Panc1 (cell line): ENCODE results near the gene RD3L. TPM values are rescaled to one million over a fixed set of nuclear protein-coding genes. Genes with fewer than 3 reads are reported as not detected.

Source experiments
- ATAC-seq: fragments of 200-7000 bp; cut with Tn5 transposase; 2 replicates; pipeline ENCODE4 v1.9.1; 2020; ENCODE audit warnings: mild to moderate bottlenecking, moderate library complexity
- BruUV-seq: library from RNA; stranded (reverse); fragments of 400-500 nt; replicated peaks from 2 replicates; lab custom pipeline; 2021; lab: Mats Ljungman, UMichigan
- CTCF ChIA-PET: fragments of 300-600 bp; sonication (Branson Sonifier 250); formaldehyde crosslinking; loops from one replicate; lab custom pipeline; 2022; ENCODE audit warnings: antibody characterized with exemption; lab: Charles Lee
- POLR2A ChIA-PET: fragments of 300-600 bp; sonication (Branson Sonifier 250); formaldehyde crosslinking; loops from one replicate; lab custom pipeline; 2022; ENCODE audit warnings: antibody characterized with exemption; lab: Charles Lee
- DNase-seq: peaks from one replicate; pipeline ENCODE4 v3.0.0-alpha.2; 2010; ENCODE audit warnings: low read depth, low spot score
- H3K27ac ChIP-seq: 2 replicates; pipeline ENCODE4 v1.5.1; 2011; ENCODE audit warnings: mild to moderate bottlenecking, low read length, inconsistent platforms
- H3K27me3 ChIP-seq: fragments of 200-500 bp; sonication (Bioruptor generic); 2 replicates; pipeline ENCODE4 v1.6.0; 2014; ENCODE audit warnings: low read length, inconsistent platforms; ENCODE audit not compliant: control insufficient read depth, insufficient read depth
- H3K36me3 ChIP-seq: fragments of 200-500 bp; sonication (Bioruptor generic); 2 replicates; pipeline ENCODE4 v1.5.1; 2014; ENCODE audit warnings: inconsistent platforms, mild to moderate bottlenecking, low read length, moderate library complexity; ENCODE audit not compliant: control insufficient read depth, insufficient read depth
- H3K4me1 ChIP-seq: 2 replicates; pipeline ENCODE4 v1.5.1; 2011; ENCODE audit warnings: inconsistent platforms, mild to moderate bottlenecking, low read length, moderate library complexity; ENCODE audit not compliant: control insufficient read depth, insufficient read depth
- H3K4me3 ChIP-seq, 2 experiments: 2 replicates each; pipeline ENCODE4 v1.5.1; 2011 to 2012; ENCODE audit warnings: low read depth in 2 of 2, low read length in 2 of 2, mild to moderate bottlenecking in 2 of 2, inconsistent platforms in 1 of 2, moderate library complexity in 1 of 2
- H3K9me3 ChIP-seq: fragments of 200-500 bp; sonication (Bioruptor generic); 2 replicates; pipeline ENCODE4 v1.5.1; 2014; ENCODE audit warnings: low read depth, mild to moderate bottlenecking, inconsistent platforms, low read length, moderate library complexity; ENCODE audit not compliant: control insufficient read depth, insufficient read depth
- CTCF ChIP-seq: fragments of 450-650 bp; IDR thresholded peaks from 2 replicates; pipeline ENCODE4 v1.5.1; 2017; ENCODE audit warnings: mild to moderate bottlenecking
- POLR2AphosphoS5 ChIP-seq: IDR thresholded peaks from 2 replicates; pipeline ENCODE4 v1.6.1; 2012; ENCODE audit warnings: mild to moderate bottlenecking, low read depth, low read length, moderate library complexity
- REST ChIP-seq, 2 experiments: IDR thresholded peaks; 2 replicates each; pipeline ENCODE4 v1.6.1; 2011 to 2012; ENCODE audit warnings: low read depth in 2 of 2, control low read depth in 1 of 2, low read length in 1 of 2, mild to moderate bottlenecking in 1 of 2, moderate library complexity in 1 of 2; ENCODE audit not compliant: insufficient read depth in 1 of 2
- SIN3A ChIP-seq: IDR thresholded peaks from 2 replicates; pipeline ENCODE4 v1.6.1; 2012; ENCODE audit warnings: low read depth, mild to moderate bottlenecking, low read length, moderate library complexity, borderline replicate concordance; ENCODE audit not compliant: insufficient read depth
- TCF7L2 ChIP-seq: IDR thresholded peaks from 2 replicates; pipeline ENCODE4 v1.6.1; 2011; ENCODE audit warnings: mild to moderate bottlenecking, low read depth, low read length, inconsistent platforms
- in situ Hi-C: cut with HindIII; loops from 2 replicates; pipeline ENCODE4 v1.10.0; 2016; ENCODE audit warnings: low sequenced_read_pairs, low pct_unique_long_range_greater_than_20kb
- intact Hi-C: fragments of 100-400 bp; cut with micrococcal nuclease; formaldehyde crosslinking; loops from one replicate; pipeline ENCODE4 v1.10.0; 2022; ENCODE audit not compliant: unreplicated experiment
- total RNA-seq: library from RNA; stranded (reverse); gene quantifications from one replicate; pipeline ENCODE4 v1.2.1, GENCODE V29; 2021; ENCODE audit not compliant: unreplicated experiment

The RD3L gene
- total RNA-seq, 1 experiment from 2014 or later: not detected

DNA sequence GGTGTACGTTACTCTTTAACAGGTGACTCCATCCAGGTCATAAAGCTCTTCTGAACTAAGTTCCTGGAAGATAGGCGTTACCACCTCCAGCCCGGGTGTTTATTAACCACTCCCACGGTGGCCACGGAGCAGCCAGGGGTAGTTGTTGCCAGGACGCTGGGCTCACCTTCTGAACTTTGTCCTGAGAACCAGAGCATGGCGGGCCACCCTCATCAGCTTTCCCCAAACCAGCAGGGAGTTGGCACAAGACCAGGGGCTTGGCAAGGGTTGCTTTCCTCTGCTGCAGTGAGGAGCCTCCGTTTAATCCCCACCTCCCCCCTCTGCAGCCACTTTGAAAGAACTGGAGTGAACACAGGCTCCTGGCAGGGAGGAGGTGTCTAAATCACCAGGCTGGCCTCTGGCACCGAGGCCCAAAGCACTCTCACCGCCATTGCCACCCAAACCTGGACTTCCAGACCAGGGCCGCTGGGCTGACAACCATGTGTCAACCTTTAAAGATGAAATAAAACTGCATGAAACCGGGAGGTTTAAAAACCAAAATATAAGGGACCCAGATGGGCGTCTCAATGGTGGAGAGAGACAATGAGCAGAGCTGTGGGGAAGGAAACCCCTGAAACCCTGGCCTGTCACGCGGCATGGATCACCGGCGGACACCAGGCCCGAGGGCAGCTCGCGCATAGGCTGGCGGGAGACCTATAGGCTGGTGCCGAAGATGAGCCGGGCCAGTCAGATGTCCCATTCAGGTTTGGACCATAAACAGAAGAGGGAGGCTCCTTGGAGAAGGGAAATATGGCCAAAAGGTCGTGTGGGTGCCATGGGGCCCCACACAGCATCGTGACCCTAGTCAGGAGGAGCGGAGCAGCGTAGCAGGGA lies 45.0 kb downstream of the RD3L start:
- POLR2A ChIA-PET: no interaction called here
- no peak for TF ChIP-seq POLR2AphosphoS5
- TF ChIP-seq SIN3A: no peak
- no peak for TF ChIP-seq TCF7L2
- BruUV-seq: no TSS peak
- intact Hi-C loops: no loop called here
- Histone ChIP-seq H3K9me3 (no peaks in the 10 kb centered on the region), H3K27me3 (no peaks in the 10 kb centered on the region), H3K4me3 (no peak overlapping the region), H3K4me1 (no peaks in the 10 kb centered on the region), H3K36me3 (no peaks in the 10 kb centered on the region), H3K27ac (no peak overlapping the region)
- CTCF ChIA-PET: no interaction called here
- ATAC-seq (no peak), DNase-seq (no peak)
- in situ Hi-C loops: no loop called here

DNA sequence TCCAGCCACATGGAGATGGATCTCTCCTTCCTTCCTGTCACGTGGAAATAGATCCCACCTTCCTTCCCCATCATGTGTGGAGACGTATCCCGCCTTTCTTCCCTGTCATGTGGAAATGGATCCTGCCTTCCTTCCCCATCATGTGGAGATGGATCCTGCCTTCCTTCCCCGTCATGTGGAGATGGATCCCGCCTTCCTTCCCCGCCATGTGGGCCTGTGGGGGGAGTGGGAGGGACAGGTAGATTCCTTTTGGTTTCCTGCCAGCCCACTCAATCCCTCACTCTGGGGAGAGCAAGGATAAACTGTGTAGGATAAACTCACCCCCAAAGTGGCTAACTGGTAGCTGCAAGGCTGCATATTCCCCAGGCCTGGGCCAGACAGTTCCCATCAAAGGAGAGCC lies 45.8 kb downstream of the RD3L start:
- POLR2A ChIA-PET: no interaction called here
- in situ Hi-C loops: no loop called here
- no peak overlapping the region for H3K4me3 ChIP-seq
- DNase-seq (no peak), ATAC-seq (no peak)
- H3K9me3 ChIP-seq: no peaks in the 10 kb centered on the region
- no peaks in the 10 kb centered on the region for H3K27me3 ChIP-seq
- H3K4me1 ChIP-seq: no peaks in the 10 kb centered on the region
- CTCF ChIA-PET: no interaction called here
- no TSS peak for BruUV-seq
- H3K36me3 ChIP-seq: no peaks in the 10 kb centered on the region
- H3K27ac ChIP-seq: no peak overlapping the region
- intact Hi-C loops: no loop called here
- TF ChIP-seq SIN3A (no peak), REST (IDR thresholded peaks at IDR 0.05; ENCODE audit: insufficient read depth in 1 of 2, low read depth in 2 of 2, low read length in 1 of 2) (no peak), POLR2AphosphoS5 (no peak), TCF7L2 (no peak), CTCF (no peak)

- POLR2A ChIA-PET: no interaction called here
- no TSS peak for BruUV-seq
- CTCF ChIA-PET: no interaction called here
Observed at GRCh38 chr14:103894723-103895059, 47.6 kb downstream of the RD3L start.

More at GRCh38 chr14:103894723-103895059, 47.6 kb downstream of the RD3L start:
- intact Hi-C loops (no loop called here), in situ Hi-C loops (no loop called here)
- TF ChIP-seq REST (IDR thresholded peaks at IDR 0.05; ENCODE audit: insufficient read depth in 1 of 2, low read depth in 2 of 2, low read length in 1 of 2) (no peak), TCF7L2 (no peak), SIN3A (no peak), POLR2AphosphoS5 (no peak), CTCF (no peak)
- H3K27me3 ChIP-seq: no peaks in the 10 kb centered on the region
- H3K4me1 ChIP-seq: no peaks in the 10 kb centered on the region
- H3K27ac ChIP-seq: no peak overlapping the region
- H3K4me3 ChIP-seq: no peak overlapping the region
- DNase-seq (no peak), ATAC-seq (no peak)
- no peaks in the 10 kb centered on the region for H3K9me3 ChIP-seq
- H3K36me3 ChIP-seq: no peaks in the 10 kb centered on the region
